ENCODE measurements around the gene REV3L.
"Not testable (repeated sequence)": the region's sequence is repeated elsewhere in the genome, so short reads cannot be mapped to it uniquely, and the experiment has no call there.

Gene REV3L

GRCh38 chr6:111515259-111515658 lies 32.2 kb upstream of the REV3L start:
- no peak for DNase-seq (ENCODE audit: extremely low read depth, low read depth)
- no peak for TF ChIP-seq CTCF (IDR thresholded peaks at IDR 0.05; ENCODE audit: low read depth, low read length, missing control alignments)
- H3K4me3 ChIP-seq (replicated peaks; ENCODE audit: low read depth, low read length), result no peak overlapping the region

- H3K4me3 ChIP-seq (replicated peaks; ENCODE audit: low read depth, low read length); DNase-seq (ENCODE audit: extremely low read depth, low read depth): not testable (repeated sequence)
Measured at GRCh38 chr6:111514531-111514930, 31.5 kb upstream of the REV3L start.

GRCh38 chr6:111507219-111507618 lies 24.2 kb upstream of the REV3L start:
- not testable (repeated sequence) for H3K4me3 ChIP-seq (replicated peaks; ENCODE audit: low read depth, low read length); DNase-seq (ENCODE audit: extremely low read depth, low read depth)

- H3K4me3 ChIP-seq (replicated peaks; ENCODE audit: low read depth, low read length), result not testable (repeated sequence)
Measured at GRCh38 chr6:111505498-111505897, 22.5 kb upstream of the REV3L start.

GRCh38 chr6:111503660-111504059 lies 20.6 kb upstream of the REV3L start:
- no peak for TF ChIP-seq CTCF (IDR thresholded peaks at IDR 0.05; ENCODE audit: low read depth, low read length, missing control alignments)
- no peak for DNase-seq (ENCODE audit: extremely low read depth, low read depth)

More at GRCh38 chr6:111505498-111505897, 22.5 kb upstream of the REV3L start:
- DNase-seq (ENCODE audit: extremely low read depth, low read depth), result not testable (repeated sequence)

GRCh38 chr6:111503194-111503593 lies 20.2 kb upstream of the REV3L start:
- DNase-seq (ENCODE audit: extremely low read depth, low read depth), result no peak
- no peak for TF ChIP-seq CTCF (IDR thresholded peaks at IDR 0.05; ENCODE audit: low read depth, low read length, missing control alignments)
- no peak overlapping the region for H3K4me3 ChIP-seq (replicated peaks; ENCODE audit: low read depth, low read length)

More at GRCh38 chr6:111503660-111504059, 20.6 kb upstream of the REV3L start:
- H3K4me3 ChIP-seq (replicated peaks; ENCODE audit: low read depth, low read length), result no peak overlapping the region

GRCh38 chr6:111502154-111502553 lies 19.1 kb upstream of the REV3L start:
- DNase-seq (ENCODE audit: extremely low read depth, low read depth), result no peak
- no peak overlapping the region for H3K4me3 ChIP-seq (replicated peaks; ENCODE audit: low read depth, low read length)
- TF ChIP-seq CTCF (IDR thresholded peaks at IDR 0.05; ENCODE audit: low read depth, low read length, missing control alignments), result no peak

GRCh38 chr6:111499269-111499793 lies 16.3 kb upstream of the REV3L start:
- no peak overlapping the region for H3K4me3 ChIP-seq (replicated peaks; ENCODE audit: low read depth, low read length)
- no peak for TF ChIP-seq CTCF (IDR thresholded peaks at IDR 0.05; ENCODE audit: low read depth, low read length, missing control alignments)
- no peak for DNase-seq (ENCODE audit: extremely low read depth, low read depth)

Data from HFF-Myc (cell line).